GM12865 (cell line): Measurements from ENCODE around the gene GARIN5B.
"Not testable (repeated sequence)": the region's sequence is repeated elsewhere in the genome, so short reads cannot be mapped to it uniquely, and the experiment has no call there.

Experiments used
- DNase-seq: peaks from one replicate; pipeline ENCODE4 v3.0.0; 2010; ENCODE audit warnings: low read depth
- H3K4me3 ChIP-seq: 2 replicates; pipeline ENCODE4 v1.5.1; 2011; ENCODE audit warnings: mild to moderate bottlenecking, low read depth, low read length, control low read depth
- CTCF ChIP-seq: IDR thresholded peaks from 2 replicates; pipeline ENCODE4 v1.5.1; 2011; ENCODE audit warnings: low read length, control low read depth, low read depth, inconsistent platforms; ENCODE audit not compliant: insufficient read depth; ENCODE audit errors: missing control alignments

The GARIN5B gene

GRCh38 chr19:55406091-55406825 lies 43.2 kb upstream of the GARIN5B start:
- TF ChIP-seq CTCF: no peak
- peak overlapping the region; percentile 85 for H3K4me3 ChIP-seq
- DNase-seq: peak; percentile 16

- H3K4me3 ChIP-seq: peak overlapping the region; percentile 85
- no peak for DNase-seq
- TF ChIP-seq CTCF: no peak
These were observed 42.6 kb upstream of the GARIN5B start for GRCh38 chr19:55405638-55406037.

DNA sequence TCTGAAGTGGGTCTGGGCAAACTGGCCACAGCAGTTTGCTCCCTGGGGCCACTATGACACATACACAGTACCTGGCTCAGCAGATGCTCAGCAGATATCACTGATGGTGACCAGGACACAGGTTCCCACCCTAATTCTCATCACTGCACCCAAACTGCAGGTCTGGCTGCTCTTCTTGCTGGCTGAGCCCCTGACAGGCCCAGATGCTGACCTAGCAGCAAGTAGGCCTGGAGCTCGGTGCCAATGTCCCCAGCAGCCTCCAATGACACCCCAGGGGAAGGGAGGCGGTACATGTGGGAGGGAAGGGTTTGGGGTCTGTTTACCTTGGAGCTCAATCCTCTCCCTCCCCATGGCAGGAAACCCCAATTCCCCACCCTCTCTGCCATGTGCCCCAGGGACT lies 39.4 kb upstream of the GARIN5B start:
- TF ChIP-seq CTCF: no peak
- no peak overlapping the region for H3K4me3 ChIP-seq
- DNase-seq: no peak

DNA sequence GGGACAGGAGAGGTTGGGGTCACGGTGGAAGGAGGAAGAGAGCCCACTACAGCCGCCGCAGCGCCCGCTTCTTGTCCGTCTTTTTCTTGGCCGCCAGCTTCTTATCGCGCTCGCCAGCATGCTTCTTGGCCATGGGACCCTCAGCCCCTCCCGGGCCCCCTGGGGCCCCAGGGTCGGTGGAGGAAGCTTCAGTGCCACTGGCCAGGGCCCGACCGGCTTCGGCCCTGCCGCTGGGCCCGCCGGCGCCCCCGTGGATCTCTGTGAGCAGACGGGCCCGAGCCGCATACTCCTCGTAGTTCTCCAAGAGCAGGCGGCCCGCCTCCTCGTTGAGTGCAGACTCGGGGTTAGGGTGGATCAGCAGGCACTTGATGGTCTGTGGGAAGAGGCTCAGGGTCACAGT lies 38.3 kb upstream of the GARIN5B start:
- H3K4me3 ChIP-seq, DNase-seq: not testable (repeated sequence)

GRCh38 chr19:55400281-55401087 lies 37.4 kb upstream of the GARIN5B start:
- no peak for DNase-seq
- no peak overlapping the region for H3K4me3 ChIP-seq
- TF ChIP-seq CTCF: no peak

- no peak for TF ChIP-seq CTCF
- peak; percentile 67 for DNase-seq
- H3K4me3 ChIP-seq: no peak overlapping the region
These were observed 35.3 kb upstream of the GARIN5B start for GRCh38 chr19:55398200-55398925.
